ENCODE results near the gene ANKRD44.

DNA sequence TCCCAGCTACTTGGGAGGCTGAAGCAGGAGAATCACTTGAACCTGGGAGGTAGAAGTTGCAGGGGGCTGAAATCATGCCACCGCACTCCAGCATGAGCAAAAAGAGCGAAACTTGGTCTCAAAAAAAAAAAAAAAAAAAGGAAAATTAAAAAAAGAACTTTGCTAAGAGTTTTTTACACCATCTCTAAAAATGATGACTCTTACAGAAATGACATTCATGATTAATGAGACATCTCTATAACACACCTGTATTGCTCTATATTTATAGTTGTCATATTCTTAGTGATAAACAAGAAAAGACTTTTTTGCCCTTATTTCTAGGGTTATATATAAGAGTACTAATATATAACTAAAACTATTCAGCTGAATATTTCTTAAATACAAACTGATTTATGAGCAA is 34.4 kb downstream of the ANKRD44 start:
- no peak for TF ChIP-seq POLR2AphosphoS5 (IDR thresholded peaks at IDR 0.05; ENCODE audit: low read depth, low read length)
- TF ChIP-seq TAF1 (IDR thresholded peaks at IDR 0.05; ENCODE audit: borderline replicate concordance, insufficient read depth, low read length) = no peak
- TF ChIP-seq SIN3A (IDR thresholded peaks at IDR 0.05; ENCODE audit: borderline replicate concordance, insufficient read depth, low read length) = no peak

Measured in PFSK-1 (cell line).